ENCODE data around the gene ZNF536.

The ZNF536 gene

DNA sequence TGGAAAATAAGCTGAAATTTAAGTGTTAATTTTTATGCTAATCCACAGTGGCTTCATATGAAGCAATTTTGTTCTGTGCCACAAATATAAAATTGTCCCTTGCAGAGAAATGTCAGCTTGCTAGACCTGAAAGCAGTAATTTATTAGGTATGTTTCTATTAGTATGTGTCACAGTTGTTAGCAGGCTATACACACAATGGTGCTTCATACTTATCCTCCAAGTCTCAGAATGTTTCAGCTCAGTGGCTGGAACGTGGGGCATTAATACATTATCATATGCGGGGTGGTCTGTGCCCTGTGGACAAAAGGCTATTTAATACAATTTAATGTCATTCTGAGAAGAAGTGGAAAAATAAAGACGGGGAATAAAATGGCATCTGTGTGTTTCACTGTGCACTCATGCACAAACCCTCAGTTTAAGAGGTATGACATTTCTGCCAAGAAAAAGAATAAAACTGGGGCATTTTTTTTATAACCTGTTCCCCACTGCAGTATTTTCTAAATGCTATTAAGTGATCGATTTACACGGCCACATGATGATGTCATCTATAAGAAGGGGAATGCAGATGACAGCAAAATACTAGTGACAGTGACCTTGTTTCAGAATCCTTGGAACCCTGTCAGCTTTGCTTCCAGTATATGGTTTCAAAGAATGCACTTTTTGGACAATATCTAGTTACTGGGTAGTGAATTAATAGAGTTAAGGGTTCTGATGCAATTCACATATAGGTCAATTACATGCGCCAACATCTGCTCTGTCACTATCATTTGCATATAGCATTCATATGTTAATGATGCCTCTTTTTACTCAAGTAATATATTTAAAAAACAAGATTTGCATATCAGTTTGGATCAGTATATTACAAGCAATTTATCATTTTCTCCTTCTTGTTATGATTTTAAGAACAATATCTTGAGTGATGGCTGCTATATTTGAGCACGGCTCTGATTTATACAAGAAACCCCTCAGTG lies 21.2 kb upstream of the ZNF536 start:
- no peak for DNase-seq (ENCODE audit: low read depth)
- no peak overlapping the region for H3K4me3 ChIP-seq (ENCODE audit: control insufficient read depth, low read depth, low read length)
- TF ChIP-seq, protein P1, sequence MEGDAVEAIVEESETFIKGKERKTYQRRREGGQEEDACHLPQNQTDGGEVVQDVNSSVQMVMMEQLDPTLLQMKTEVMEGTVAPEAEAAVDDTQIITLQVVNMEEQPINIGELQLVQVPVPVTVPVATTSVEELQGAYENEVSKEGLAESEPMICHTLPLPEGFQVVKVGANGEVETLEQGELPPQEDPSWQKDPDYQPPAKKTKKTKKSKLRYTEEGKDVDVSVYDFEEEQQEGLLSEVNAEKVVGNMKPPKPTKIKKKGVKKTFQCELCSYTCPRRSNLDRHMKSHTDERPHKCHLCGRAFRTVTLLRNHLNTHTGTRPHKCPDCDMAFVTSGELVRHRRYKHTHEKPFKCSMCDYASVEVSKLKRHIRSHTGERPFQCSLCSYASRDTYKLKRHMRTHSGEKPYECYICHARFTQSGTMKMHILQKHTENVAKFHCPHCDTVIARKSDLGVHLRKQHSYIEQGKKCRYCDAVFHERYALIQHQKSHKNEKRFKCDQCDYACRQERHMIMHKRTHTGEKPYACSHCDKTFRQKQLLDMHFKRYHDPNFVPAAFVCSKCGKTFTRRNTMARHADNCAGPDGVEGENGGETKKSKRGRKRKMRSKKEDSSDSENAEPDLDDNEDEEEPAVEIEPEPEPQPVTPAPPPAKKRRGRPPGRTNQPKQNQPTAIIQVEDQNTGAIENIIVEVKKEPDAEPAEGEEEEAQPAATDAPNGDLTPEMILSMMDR (IDR thresholded peaks at IDR 0.05; ENCODE audit: control insufficient read depth, insufficient read depth, low read depth, low read length, missing control alignments), result no peak

GRCh38 chr19:30351774-30352173 lies 20.4 kb upstream of the ZNF536 start:
- TF ChIP-seq, protein P1 (IDR thresholded peaks at IDR 0.05; ENCODE audit: control insufficient read depth, insufficient read depth, low read depth, low read length, missing control alignments), result no peak
- DNase-seq (ENCODE audit: low read depth), result no peak
- no peak overlapping the region for H3K4me3 ChIP-seq (ENCODE audit: control insufficient read depth, low read depth, low read length)

DNA sequence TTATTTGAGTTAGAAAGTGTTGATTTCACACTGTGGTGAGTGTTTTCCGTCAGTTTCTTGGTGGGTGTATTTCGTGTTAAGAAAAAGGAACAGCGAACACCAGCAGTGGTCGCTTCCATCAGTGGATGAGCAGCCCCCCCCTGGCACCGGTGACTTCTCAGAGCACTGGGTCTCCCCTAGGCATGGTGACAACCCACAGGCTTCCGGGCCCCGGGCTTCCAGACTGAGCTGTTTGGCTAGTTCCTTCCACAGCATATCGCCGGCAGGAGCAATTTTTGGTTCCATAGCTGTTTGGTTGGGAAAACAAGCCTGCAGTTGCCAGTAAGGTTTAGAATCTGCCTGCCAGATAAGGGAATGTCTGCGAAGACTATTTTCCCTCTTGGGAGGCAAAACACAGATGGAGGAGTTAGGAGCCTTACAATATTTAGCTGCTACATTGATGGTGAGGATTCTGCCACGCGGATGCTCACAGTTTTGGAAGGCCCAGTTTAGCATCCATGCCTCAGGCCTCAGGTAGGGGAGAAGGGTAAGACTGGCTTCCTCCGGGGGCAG lies 18.7 kb upstream of the ZNF536 start:
- H3K4me3 ChIP-seq (ENCODE audit: control insufficient read depth, low read depth, low read length), result no peak overlapping the region
- TF ChIP-seq, protein P1 (IDR thresholded peaks at IDR 0.05; ENCODE audit: control insufficient read depth, insufficient read depth, low read depth, low read length, missing control alignments), result no peak
- DNase-seq (ENCODE audit: low read depth), result no peak

DNA sequence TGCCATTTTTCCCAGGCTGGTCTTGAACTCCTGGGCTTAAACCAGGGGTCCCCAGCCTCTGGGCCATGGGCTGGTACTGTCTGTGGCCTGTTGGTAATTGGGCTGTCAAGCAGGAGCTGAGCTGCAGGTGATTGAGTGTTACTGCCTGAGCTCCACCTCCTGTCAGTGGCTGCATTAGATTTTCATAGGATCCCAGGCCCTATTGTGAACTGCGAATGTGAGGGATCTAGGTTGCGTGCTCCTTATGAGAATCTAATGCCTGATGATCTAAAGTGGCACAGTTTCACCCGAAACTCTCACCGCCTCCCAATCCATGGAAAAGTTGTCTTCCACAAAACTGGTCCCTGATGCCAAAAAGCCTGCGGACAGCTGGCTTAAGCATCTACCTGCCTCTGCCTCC lies 16.6 kb upstream of the ZNF536 start:
- DNase-seq (ENCODE audit: low read depth), result no peak
- H3K4me3 ChIP-seq (ENCODE audit: control insufficient read depth, low read depth, low read length), result no peak overlapping the region
- TF ChIP-seq, protein P1 (IDR thresholded peaks at IDR 0.05; ENCODE audit: control insufficient read depth, insufficient read depth, low read depth, low read length, missing control alignments), result no peak

DNA sequence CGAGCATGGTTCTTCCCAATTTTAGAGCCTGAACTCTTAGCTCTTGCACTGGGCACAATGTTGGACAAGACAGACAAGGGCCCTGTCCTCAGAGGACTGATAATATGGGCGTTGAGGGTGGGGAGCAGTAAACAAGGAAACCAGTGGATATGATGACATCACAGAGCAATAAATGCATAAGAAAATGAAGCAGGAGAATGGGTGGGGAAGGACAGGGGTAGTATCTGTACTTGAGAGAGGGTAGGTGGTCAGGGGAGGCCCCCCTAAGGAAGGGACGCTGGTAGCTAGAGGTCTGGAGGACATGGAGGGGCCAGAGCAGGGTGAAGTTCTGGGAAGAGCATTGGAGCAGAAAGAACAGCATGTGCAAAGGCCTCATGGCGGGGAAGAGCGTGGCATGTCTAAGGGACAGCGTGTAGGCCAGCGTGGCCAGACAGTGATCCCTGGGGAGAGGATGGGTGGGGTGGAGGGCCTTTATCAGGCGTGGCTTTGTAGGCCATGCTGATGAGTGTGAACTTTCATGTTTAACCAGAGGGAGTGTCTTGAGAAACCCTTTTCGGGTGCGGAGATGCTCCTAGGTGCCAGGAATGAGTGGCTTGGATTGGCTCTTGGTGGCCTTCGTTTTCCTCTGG lies 15.1 kb upstream of the ZNF536 start:
- no peak overlapping the region for H3K4me3 ChIP-seq (ENCODE audit: control insufficient read depth, low read depth, low read length)
- no peak for DNase-seq (ENCODE audit: low read depth)
- TF ChIP-seq, protein P1 (IDR thresholded peaks at IDR 0.05; ENCODE audit: control insufficient read depth, insufficient read depth, low read depth, low read length, missing control alignments), result no peak

DNA sequence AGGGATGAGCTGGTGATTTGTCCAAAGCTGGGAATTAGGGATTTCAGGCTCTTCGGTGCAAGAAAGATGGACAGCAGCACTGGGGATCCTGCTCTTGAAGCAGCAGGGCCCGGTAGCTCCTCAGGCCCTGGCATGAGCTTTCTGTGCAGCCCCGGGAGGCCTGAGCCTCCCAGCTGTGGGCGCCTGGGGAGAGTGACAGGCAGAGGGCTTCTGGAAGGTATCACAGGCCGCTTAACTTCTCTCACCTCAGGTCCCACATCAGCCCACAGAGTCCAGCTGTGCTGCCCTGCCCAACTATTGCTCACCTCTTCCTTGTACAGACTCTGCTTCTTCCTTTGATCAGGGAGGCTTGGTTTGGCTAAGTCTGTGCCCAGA lies 14.6 kb upstream of the ZNF536 start:
- H3K4me3 ChIP-seq (ENCODE audit: control insufficient read depth, low read depth, low read length), result no peak overlapping the region
- TF ChIP-seq, protein P1 (IDR thresholded peaks at IDR 0.05; ENCODE audit: control insufficient read depth, insufficient read depth, low read depth, low read length, missing control alignments), result no peak
- no peak for DNase-seq (ENCODE audit: low read depth)
